Effector memory CD8-positive, alpha-beta T cell (primary cell): Measurements from ENCODE around the gene SPOCK1.

Experiments used
- ATAC-seq: fragments of 150-1000 bp; cut with Tn5 transposase; replicated peaks from 2 replicates; pipeline ENCODE4 v1.10.0; 2021; ENCODE audit warnings: mild to moderate bottlenecking, moderate library complexity
- DNase-seq, 3 experiments: peaks; one replicate each; pipeline ENCODE4 v3.0.0; 2021
- H3K27ac Mint-ChIP-seq, 2 donors: one replicate each; pipeline ENCODE4 v1.8.0; 2022; ENCODE audit warnings: mild to moderate bottlenecking in 2 of 2, mixed read lengths in 2 of 2, moderate library complexity in 2 of 2
- H3K27me3 Mint-ChIP-seq, 2 donors: one replicate each; pipeline ENCODE4 v1.8.0; 2022; ENCODE audit warnings: mixed read lengths in 2 of 2
- H3K36me3 Mint-ChIP-seq: one replicate; pipeline ENCODE4 v1.8.0; 2022; ENCODE audit warnings: mild to moderate bottlenecking, moderate library complexity, mixed read lengths; ENCODE audit not compliant: insufficient read depth
- H3K4me1 Mint-ChIP-seq, 2 donors: one replicate each; pipeline ENCODE4 v1.8.0; 2022; ENCODE audit warnings: low read depth in 2 of 2, mixed read lengths in 2 of 2
- H3K4me3 Mint-ChIP-seq, 2 donors: one replicate each; pipeline ENCODE4 v1.8.0; 2022; ENCODE audit warnings: mild to moderate bottlenecking in 2 of 2, mixed read lengths in 2 of 2, moderate library complexity in 2 of 2
- H3K9me3 Mint-ChIP-seq, 2 donors: one replicate each; pipeline ENCODE4 v1.8.0; 2022; ENCODE audit warnings: mixed read lengths in 2 of 2

The SPOCK1 gene

GRCh38 chr5:137291031-137291430 lies 208.1 kb downstream of the SPOCK1 start:
- peaks cover 2 to 9% of the 10 kb centered on the region in 2 donors for H3K9me3 Mint-ChIP-seq
- peaks cover 5 to 17% of the 10 kb centered on the region in 2 donors for H3K27me3 Mint-ChIP-seq
- no peak for DNase-seq
- H3K4me3 Mint-ChIP-seq: no peak overlapping the region
- H3K27ac Mint-ChIP-seq: no peak overlapping the region
- ATAC-seq: no peak
- no peaks in the 10 kb centered on the region for H3K36me3 Mint-ChIP-seq
- no peaks in the 10 kb centered on the region for H3K4me1 Mint-ChIP-seq

DNA sequence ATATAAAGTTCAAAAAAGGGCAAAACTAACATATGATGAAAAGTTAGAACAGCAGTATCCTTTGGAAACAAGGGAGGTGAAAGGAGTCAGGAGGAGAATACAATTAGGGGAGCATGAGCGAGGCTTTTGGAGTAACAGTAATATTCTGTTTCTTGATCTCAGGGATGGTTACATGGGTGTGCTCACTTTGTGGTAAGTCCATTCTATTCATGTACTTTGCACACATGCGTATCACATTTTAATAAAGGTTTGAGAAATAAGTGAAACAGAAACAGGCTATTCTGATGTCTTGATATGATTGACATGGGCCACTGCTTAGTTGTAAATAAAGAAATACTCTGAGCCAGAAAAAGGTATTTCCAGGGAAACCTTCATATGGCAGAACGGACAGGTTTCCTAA lies 208.8 kb downstream of the SPOCK1 start:
- no peaks in the 10 kb centered on the region for H3K36me3 Mint-ChIP-seq
- H3K4me1 Mint-ChIP-seq: no peaks in the 10 kb centered on the region
- ATAC-seq (no peak), DNase-seq (no peak)
- H3K27ac Mint-ChIP-seq: no peak overlapping the region
- peaks cover 5 to 17% of the 10 kb centered on the region in 2 donors for H3K27me3 Mint-ChIP-seq
- no peak overlapping the region for H3K4me3 Mint-ChIP-seq
- H3K9me3 Mint-ChIP-seq: peaks cover 2 to 9% of the 10 kb centered on the region in 2 donors

DNA sequence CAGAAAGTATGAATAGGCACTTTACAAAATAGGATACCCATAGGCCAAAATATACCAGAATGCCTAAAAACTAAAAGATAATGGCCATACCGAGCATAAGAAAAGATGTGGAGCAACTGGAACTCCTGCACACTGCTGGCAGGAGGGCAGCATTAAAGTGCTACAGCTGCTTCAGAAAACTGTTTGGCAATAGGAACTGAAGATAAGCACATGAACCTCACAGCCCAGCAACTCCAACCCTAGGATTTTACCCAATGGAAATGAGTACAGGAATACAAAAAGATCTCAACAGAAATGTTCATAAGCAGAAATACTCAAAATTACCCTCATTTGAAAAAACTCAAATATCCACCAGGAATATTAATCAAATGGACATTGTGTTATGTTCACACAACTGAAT lies 209.3 kb downstream of the SPOCK1 start:
- H3K27ac Mint-ChIP-seq: no peak overlapping the region
- no peak overlapping the region for H3K4me3 Mint-ChIP-seq
- no peaks in the 10 kb centered on the region for H3K36me3 Mint-ChIP-seq
- no peak for DNase-seq
- H3K4me1 Mint-ChIP-seq: no peaks in the 10 kb centered on the region
- peaks cover under 1 to 5% of the 10 kb centered on the region in 2 donors for H3K9me3 Mint-ChIP-seq
- ATAC-seq: no peak
- H3K27me3 Mint-ChIP-seq: peaks cover 5 to 17% of the 10 kb centered on the region in 2 donors

DNA sequence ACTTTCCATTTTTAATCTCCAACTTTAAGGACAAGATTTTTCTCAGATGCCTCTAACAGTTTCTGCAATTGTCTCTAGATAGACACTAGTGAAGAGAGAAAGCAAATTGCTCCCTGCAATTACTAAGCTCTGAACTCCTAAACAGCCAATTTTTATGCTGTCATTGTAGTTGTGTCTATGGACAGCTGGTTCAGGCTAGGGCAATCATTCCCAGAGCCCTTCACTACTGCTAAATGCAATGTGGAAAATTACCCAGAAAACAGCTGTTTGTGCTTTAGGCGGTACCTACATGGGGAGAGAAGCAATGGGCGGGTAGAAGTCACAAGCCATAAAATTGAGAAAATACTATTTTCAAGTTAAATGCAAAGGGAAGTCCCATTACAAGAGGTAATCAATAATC lies 211.6 kb downstream of the SPOCK1 start:
- DNase-seq: no peak
- no peak for ATAC-seq

GRCh38 chr5:137286025-137286610 lies 213.0 kb downstream of the SPOCK1 start:
- DNase-seq: no peak
- H3K27ac Mint-ChIP-seq: no peak overlapping the region
- no peaks in the 10 kb centered on the region for H3K36me3 Mint-ChIP-seq
- no peak overlapping the region for H3K4me3 Mint-ChIP-seq
- H3K27me3 Mint-ChIP-seq: peaks cover 5 to 17% of the 10 kb centered on the region in 2 donors
- no peaks in the 10 kb centered on the region for H3K9me3 Mint-ChIP-seq
- ATAC-seq: no peak
- H3K4me1 Mint-ChIP-seq: no peaks in the 10 kb centered on the region

More for the DNA sequence above, 211.6 kb downstream of the SPOCK1 start:
- Mint-ChIP-seq H3K4me3 (no peak overlapping the region), H3K27ac (no peak overlapping the region), H3K36me3 (no peaks in the 10 kb centered on the region), H3K9me3 (no peaks in the 10 kb centered on the region), H3K27me3 (peaks cover 5 to 17% of the 10 kb centered on the region in 2 donors), H3K4me1 (no peaks in the 10 kb centered on the region)

DNA sequence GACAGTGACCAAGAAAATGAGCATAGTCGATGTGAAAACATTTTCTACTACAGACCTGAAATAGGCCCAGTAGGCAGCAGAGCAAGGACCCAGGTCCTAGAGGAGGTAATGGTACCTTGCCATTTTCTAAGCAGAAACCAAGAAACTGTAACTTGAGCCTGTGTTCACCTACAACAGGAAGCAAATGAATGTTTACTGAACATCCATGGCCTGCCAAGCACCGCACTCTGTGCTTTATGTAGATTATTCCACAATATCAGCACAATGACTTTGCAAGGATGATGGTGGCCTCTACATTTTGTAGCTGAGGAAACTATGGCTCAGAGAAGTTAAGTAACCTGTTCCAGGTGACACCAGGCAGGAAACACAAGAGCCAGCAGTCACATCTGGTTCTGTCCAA lies 215.3 kb downstream of the SPOCK1 start:
- Mint-ChIP-seq H3K27ac (no peak overlapping the region), H3K27me3 (peaks cover 5 to 25% of the 10 kb centered on the region in 2 donors), H3K9me3 (no peaks in the 10 kb centered on the region), H3K36me3 (no peaks in the 10 kb centered on the region), H3K4me3 (no peak overlapping the region), H3K4me1 (no peaks in the 10 kb centered on the region)
- ATAC-seq (no peak), DNase-seq (no peak)

DNA sequence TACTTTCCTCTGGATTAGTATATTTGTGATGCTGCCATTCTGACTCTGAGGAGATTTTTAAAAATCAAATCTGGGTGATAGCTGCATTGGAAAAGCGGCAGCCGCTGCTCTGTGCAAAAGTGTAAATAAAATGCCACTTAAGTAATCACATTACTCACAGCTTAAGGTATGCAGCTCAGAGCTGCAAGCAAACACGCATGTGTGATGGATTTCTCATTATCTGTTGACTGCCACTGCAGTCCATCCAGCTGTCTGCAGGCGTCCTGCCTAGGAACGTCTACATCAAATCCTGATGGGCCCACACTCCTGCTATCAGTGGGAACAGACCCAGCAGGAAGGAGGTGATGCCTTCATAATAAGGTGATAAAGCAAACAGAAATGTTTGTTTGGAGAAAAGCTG lies 216.9 kb downstream of the SPOCK1 start:
- DNase-seq: no peak
- H3K36me3 Mint-ChIP-seq: no peaks in the 10 kb centered on the region
- no peaks in the 10 kb centered on the region for H3K4me1 Mint-ChIP-seq
- no peak overlapping the region for H3K27ac Mint-ChIP-seq
- H3K4me3 Mint-ChIP-seq: no peak overlapping the region
- peaks cover 0 to 17% of the 10 kb centered on the region in 2 donors for H3K27me3 Mint-ChIP-seq
- no peak for ATAC-seq
- H3K9me3 Mint-ChIP-seq: no peaks in the 10 kb centered on the region

GRCh38 chr5:137281201-137281600 lies 217.9 kb downstream of the SPOCK1 start:
- ATAC-seq (no peak), DNase-seq (no peak)
- H3K36me3 Mint-ChIP-seq: no peaks in the 10 kb centered on the region
- no peaks in the 10 kb centered on the region for H3K4me1 Mint-ChIP-seq
- peaks cover 0 to 14% of the 10 kb centered on the region in 2 donors for H3K27me3 Mint-ChIP-seq
- H3K27ac Mint-ChIP-seq: no peak overlapping the region
- H3K9me3 Mint-ChIP-seq: peaks cover 0 to 3% of the 10 kb centered on the region in 2 donors
- no peak overlapping the region for H3K4me3 Mint-ChIP-seq

- Mint-ChIP-seq H3K36me3 (no peaks in the 10 kb centered on the region), H3K27me3 (peaks cover 0 to 14% of the 10 kb centered on the region in 2 donors), H3K4me1 (no peaks in the 10 kb centered on the region), H3K4me3 (no peak overlapping the region), H3K27ac (no peak overlapping the region), H3K9me3 (peaks cover 0 to 8% of the 10 kb centered on the region in 2 donors)
- DNase-seq (no peak), ATAC-seq (no peak)
Measured at GRCh38 chr5:137280656-137281055, 218.5 kb downstream of the SPOCK1 start.

GRCh38 chr5:137279521-137280231 lies 219.4 kb downstream of the SPOCK1 start:
- Mint-ChIP-seq H3K27me3 (peaks cover 0 to 14% of the 10 kb centered on the region in 2 donors), H3K36me3 (no peaks in the 10 kb centered on the region), H3K9me3 (peaks cover 0 to 8% of the 10 kb centered on the region in 2 donors), H3K4me1 (no peaks in the 10 kb centered on the region), H3K27ac (no peak overlapping the region), H3K4me3 (no peak overlapping the region)
- ATAC-seq: no peak
- no peak for DNase-seq

GRCh38 chr5:137278476-137278875 lies 220.7 kb downstream of the SPOCK1 start:
- H3K36me3 Mint-ChIP-seq: no peaks in the 10 kb centered on the region
- H3K4me3 Mint-ChIP-seq: no peak overlapping the region
- H3K27ac Mint-ChIP-seq: no peak overlapping the region
- ATAC-seq (no peak), DNase-seq (no peak)
- H3K9me3 Mint-ChIP-seq: peaks cover 0 to 8% of the 10 kb centered on the region in 2 donors
- peaks cover 0 to 14% of the 10 kb centered on the region in 2 donors for H3K27me3 Mint-ChIP-seq
- H3K4me1 Mint-ChIP-seq: no peaks in the 10 kb centered on the region

DNA sequence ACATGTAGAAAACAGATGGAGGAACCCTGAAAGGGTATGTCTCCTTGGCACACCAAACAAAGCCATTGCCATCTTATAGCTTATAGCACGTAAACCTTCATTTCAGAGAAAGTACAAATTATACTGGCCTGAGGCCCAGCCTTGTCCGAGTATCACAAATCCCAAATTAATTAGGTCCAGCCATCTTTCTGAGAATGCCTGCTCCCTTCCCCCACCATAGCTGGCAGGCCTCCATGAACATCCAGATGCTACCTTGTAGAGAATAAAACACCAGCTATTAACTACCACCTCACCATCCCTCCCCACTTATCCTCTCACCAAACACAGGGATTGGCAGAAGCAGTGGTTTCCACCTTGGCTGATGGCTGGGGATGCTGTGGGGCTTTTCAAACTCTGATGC lies 224.0 kb downstream of the SPOCK1 start:
- ATAC-seq: no peak
- H3K27me3 Mint-ChIP-seq: peaks cover 0 to 14% of the 10 kb centered on the region in 2 donors

DNA sequence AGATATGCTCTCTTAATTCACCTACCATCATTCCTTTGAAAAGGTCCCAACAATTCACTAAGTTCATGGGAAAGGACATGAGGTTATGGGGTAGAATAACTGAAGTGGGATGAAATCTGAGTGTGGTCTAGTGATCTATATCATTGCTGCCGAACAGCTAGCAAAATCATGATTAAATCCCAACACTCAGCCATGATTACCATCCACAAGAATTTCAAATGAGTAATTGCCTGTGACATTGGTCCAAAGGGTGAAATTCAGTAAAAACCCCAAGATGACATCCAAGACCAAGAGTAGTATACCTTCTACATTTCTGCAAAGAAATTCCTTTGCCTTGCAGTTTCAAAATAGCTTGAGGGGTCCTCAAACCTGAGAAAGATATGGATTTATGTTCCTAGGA lies 225.6 kb downstream of the SPOCK1 start:
- H3K36me3 Mint-ChIP-seq: no peaks in the 10 kb centered on the region
- peaks cover 0 to 8% of the 10 kb centered on the region in 2 donors for H3K9me3 Mint-ChIP-seq
- no peaks in the 10 kb centered on the region for H3K4me1 Mint-ChIP-seq
- no peak overlapping the region for H3K4me3 Mint-ChIP-seq
- DNase-seq (no peak), ATAC-seq (no peak)
- H3K27ac Mint-ChIP-seq: no peak overlapping the region
- peaks cover 0 to 4% of the 10 kb centered on the region in 2 donors for H3K27me3 Mint-ChIP-seq

More for the DNA sequence above, 224.0 kb downstream of the SPOCK1 start:
- Mint-ChIP-seq H3K9me3 (peaks cover 0 to 8% of the 10 kb centered on the region in 2 donors), H3K4me3 (no peak overlapping the region), H3K4me1 (no peaks in the 10 kb centered on the region), H3K27ac (no peak overlapping the region), H3K36me3 (no peaks in the 10 kb centered on the region)
- DNase-seq: no peak

DNA sequence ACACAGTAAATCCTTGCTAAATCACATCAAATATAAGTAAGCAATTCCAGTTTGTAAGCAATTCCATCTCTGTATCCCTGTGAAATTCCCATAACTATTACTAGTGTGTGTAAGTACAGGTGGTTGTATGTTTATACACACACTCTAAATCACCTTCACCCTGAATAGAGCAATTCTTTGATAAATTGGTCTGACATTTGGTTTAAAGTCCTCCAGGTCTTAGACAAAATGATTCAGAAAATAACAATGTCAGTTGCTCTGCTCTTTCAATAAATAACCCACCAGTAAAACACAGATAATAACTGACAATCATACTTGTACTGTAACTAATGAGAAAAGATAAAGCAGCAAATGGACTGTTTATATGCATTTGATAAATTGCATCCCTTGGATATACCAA lies 226.3 kb downstream of the SPOCK1 start:
- no peaks in the 10 kb centered on the region for H3K36me3 Mint-ChIP-seq
- H3K9me3 Mint-ChIP-seq: peaks cover 0 to 8% of the 10 kb centered on the region in 2 donors
- DNase-seq (no peak), ATAC-seq (no peak)
- H3K4me3 Mint-ChIP-seq: no peak overlapping the region
- H3K4me1 Mint-ChIP-seq: no peaks in the 10 kb centered on the region
- no peaks in the 10 kb centered on the region for H3K27me3 Mint-ChIP-seq
- no peak overlapping the region for H3K27ac Mint-ChIP-seq
